Parathyroid adenoma (tissue), 2 donors: ENCODE results near the gene ZNF225.

Source experiments
- H2AFZ ChIP-seq: fragments of 300-600 bp; sonication (generic); one replicate; pipeline ENCODE4 v1.7.0; 2017; ENCODE audit warnings: antibody characterized with exemption, mild to moderate bottlenecking
- H3K27ac ChIP-seq: fragments of 300-600 bp; sonication (generic); one replicate; pipeline ENCODE4 v1.7.0; 2017
- H3K27me3 ChIP-seq: fragments of 300-600 bp; sonication (generic); one replicate; pipeline ENCODE4 v1.7.0; 2017; ENCODE audit warnings: low read length; ENCODE audit not compliant: control insufficient read depth, insufficient read depth
- H3K36me3 ChIP-seq: fragments of 300-600 bp; sonication (generic); one replicate; pipeline ENCODE4 v1.7.0; 2017; ENCODE audit warnings: low read length; ENCODE audit not compliant: control insufficient read depth, insufficient read depth
- H3K4me1 ChIP-seq: fragments of 300-600 bp; sonication (generic); one replicate; pipeline ENCODE4 v1.7.0; 2017; ENCODE audit warnings: control low read depth
- H3K4me2 ChIP-seq: fragments of 300-600 bp; sonication (generic); one replicate; pipeline ENCODE4 v1.7.0; 2017; ENCODE audit warnings: low read length
- H3K4me3 ChIP-seq: fragments of 300-600 bp; sonication (generic); one replicate; pipeline ENCODE4 v1.7.0; 2017; ENCODE audit warnings: low read depth, low read length
- H3K79me2 ChIP-seq: fragments of 300-600 bp; sonication (generic); one replicate; pipeline ENCODE4 v1.7.0; 2017; ENCODE audit warnings: control low read depth
- H3K9ac ChIP-seq: fragments of 300-600 bp; sonication (generic); one replicate; pipeline ENCODE4 v1.7.0; 2017; ENCODE audit warnings: mild to moderate bottlenecking
- H3K9me3 ChIP-seq: fragments of 300-600 bp; sonication (generic); one replicate; pipeline ENCODE4 v1.7.0; 2017; ENCODE audit warnings: low read length; ENCODE audit not compliant: control insufficient read depth
- TF ChIP-seq, protein P1 (sequence below): fragments of 300-600 bp; sonication (generic); IDR thresholded peaks from one replicate; pipeline ENCODE4 v1.7.0; 2017; ENCODE audit warnings: antibody characterized with exemption, mild to moderate bottlenecking
- donor health status: primary hyperparathyroidism.

ZNF225 gene

GRCh38 chr19:44113138-44113783 lies at the start of gene ZNF225:
TSS of gene ZNF225 (plus strand) at chr19:44113399. CDS start at chr19:44115828, 2,429 bp downstream.
- H3K27ac ChIP-seq: peak within 1 kb of the TSS; percentile 52
- peaks cover 3% of the 10 kb centered on the region for H3K79me2 ChIP-seq
- TF ChIP-seq, protein P1, sequence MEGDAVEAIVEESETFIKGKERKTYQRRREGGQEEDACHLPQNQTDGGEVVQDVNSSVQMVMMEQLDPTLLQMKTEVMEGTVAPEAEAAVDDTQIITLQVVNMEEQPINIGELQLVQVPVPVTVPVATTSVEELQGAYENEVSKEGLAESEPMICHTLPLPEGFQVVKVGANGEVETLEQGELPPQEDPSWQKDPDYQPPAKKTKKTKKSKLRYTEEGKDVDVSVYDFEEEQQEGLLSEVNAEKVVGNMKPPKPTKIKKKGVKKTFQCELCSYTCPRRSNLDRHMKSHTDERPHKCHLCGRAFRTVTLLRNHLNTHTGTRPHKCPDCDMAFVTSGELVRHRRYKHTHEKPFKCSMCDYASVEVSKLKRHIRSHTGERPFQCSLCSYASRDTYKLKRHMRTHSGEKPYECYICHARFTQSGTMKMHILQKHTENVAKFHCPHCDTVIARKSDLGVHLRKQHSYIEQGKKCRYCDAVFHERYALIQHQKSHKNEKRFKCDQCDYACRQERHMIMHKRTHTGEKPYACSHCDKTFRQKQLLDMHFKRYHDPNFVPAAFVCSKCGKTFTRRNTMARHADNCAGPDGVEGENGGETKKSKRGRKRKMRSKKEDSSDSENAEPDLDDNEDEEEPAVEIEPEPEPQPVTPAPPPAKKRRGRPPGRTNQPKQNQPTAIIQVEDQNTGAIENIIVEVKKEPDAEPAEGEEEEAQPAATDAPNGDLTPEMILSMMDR: no peak
- H3K27me3 ChIP-seq: no peaks in the 10 kb centered on the region
- H3K36me3 ChIP-seq: no peaks in the 10 kb centered on the region
- H3K4me3 ChIP-seq: peak within 1 kb of the TSS; percentile 84
- peak within 1 kb of the TSS; percentile 90 for H2AFZ ChIP-seq
- H3K9me3 ChIP-seq: no peaks in the 10 kb centered on the region
- no peaks in the 10 kb centered on the region for H3K4me1 ChIP-seq
- peak within 1 kb of the TSS; percentile 70 for H3K4me2 ChIP-seq
- peak within 1 kb of the TSS; percentile 35 for H3K9ac ChIP-seq

DNA sequence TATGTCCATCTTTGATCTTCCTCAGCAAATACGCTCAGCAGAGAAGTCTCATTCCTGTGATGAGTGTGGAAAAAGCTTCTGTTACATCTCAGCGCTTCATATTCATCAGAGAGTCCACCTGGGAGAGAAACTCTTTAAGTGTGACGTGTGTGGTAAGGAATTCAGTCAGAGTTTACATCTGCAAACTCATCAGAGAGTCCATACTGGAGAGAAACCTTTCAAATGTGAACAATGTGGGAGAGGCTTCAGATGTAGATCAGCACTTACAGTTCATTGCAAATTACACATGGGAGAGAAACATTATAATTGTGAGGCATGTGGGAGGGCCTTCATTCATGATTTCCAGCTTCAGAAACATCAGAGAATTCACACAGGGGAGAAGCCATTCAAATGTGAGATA lies 46.9 kb upstream of the ZNF225 start:
- Histone ChIP-seq H2AFZ (no peak overlapping the region), H3K4me1 (no peaks in the 10 kb centered on the region), H3K36me3 (peaks cover 5% of the 10 kb centered on the region), H3K4me3 (no peak overlapping the region), H3K9me3 (peaks cover 2% of the 10 kb centered on the region), H3K27ac (no peak overlapping the region), H3K27me3 (no peaks in the 10 kb centered on the region), H3K9ac (no peak overlapping the region), H3K79me2 (no peaks in the 10 kb centered on the region), H3K4me2 (no peak overlapping the region)
- TF ChIP-seq, protein P1: no peak

DNA sequence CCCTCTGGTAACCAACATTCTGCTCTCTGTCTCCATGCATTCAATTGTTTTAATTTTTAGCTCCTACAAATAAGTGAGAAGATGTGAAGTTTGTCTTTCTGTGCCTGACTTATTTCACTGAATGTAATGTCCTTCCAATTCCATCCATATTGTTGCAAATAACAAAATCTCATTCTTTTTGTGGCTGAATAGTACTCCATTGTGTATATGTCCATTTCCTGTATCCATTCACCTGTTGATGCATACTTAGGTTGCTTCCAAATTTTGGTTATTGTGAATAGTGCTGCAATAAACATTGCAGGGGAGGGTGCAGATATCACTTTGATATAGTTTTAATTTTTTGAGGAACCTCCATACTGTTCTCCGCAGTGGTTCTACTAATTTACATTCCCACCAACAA lies 43.8 kb upstream of the ZNF225 start:
- Histone ChIP-seq H3K27me3 (no peaks in the 10 kb centered on the region), H3K79me2 (no peaks in the 10 kb centered on the region), H3K9me3 (peaks cover 2% of the 10 kb centered on the region), H3K9ac (no peak overlapping the region), H3K4me1 (no peaks in the 10 kb centered on the region), H3K27ac (no peak overlapping the region), H3K4me2 (no peak overlapping the region), H3K4me3 (no peak overlapping the region), H2AFZ (no peak overlapping the region), H3K36me3 (peaks cover 5% of the 10 kb centered on the region)
- TF ChIP-seq, protein P1: no peak

DNA sequence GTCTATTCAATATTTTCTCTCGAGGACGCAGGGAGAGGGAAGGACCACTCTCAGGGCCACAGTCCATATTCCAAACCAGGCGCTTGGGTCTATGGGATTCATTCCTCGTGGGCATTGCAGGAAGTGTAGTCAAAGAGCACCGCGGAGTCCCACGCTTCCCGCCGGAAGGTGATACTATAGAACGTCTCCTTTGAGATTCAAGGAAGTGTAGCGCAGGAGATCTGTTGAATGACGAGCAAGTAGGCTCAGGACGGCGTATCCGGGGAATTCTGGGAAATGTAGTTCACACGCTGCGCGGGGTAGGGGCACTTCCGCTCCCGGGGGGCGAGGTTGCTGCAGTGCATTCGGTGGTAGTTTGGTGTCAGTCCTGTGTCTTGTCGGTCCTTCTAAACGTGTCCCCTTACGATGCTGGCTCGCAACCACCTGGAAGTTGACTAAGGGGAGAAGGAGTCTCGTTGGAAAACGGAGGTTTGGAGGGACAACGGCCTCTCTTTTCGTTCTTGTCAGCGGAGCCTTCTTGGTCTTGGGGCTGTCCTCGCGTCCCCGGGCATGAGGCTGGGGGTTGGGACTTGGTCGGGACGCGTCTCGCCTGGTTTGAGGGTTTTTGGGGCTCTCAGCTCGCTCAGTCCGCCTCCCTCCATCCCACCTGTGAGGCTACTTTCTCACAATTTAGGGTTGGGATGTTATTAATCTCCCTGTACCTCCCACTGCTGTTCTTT lies 41.2 kb upstream of the ZNF225 start, which contains the start of gene ZNF284:
Gene ZNF284, plus strand, starts transcription at position 336 of the 719 bp plus-strand sequence. CDS start 4,231 bp downstream, outside the sequence.
- no peak within 1 kb of the TSS for H3K9ac ChIP-seq

More for the DNA sequence above, 41.2 kb upstream of the ZNF225 start, which contains the start of gene ZNF284:
- no peaks in the 10 kb centered on the region for H3K27me3 ChIP-seq
- H2AFZ ChIP-seq: peak within 1 kb of the TSS; percentile 73
- TF ChIP-seq, protein P1: no peak
- H3K9me3 ChIP-seq: no peaks in the 10 kb centered on the region
- H3K4me2 ChIP-seq: peak within 1 kb of the TSS; percentile 95
- H3K27ac ChIP-seq: peak within 1 kb of the TSS; percentile 1
- H3K4me3 ChIP-seq: peak within 1 kb of the TSS; percentile 85
- H3K36me3 ChIP-seq: no peaks in the 10 kb centered on the region
- no peaks in the 10 kb centered on the region for H3K79me2 ChIP-seq
- no peaks in the 10 kb centered on the region for H3K4me1 ChIP-seq
